Neural cell (in vitro differentiated cells): ENCODE results near the gene CBY1. TPM values are rescaled to one million over a fixed set of nuclear protein-coding genes. Genes with fewer than 3 reads are reported as not detected.

Experiments
- H2AFZ ChIP-seq: fragments of 200-600, 300-800 bp; sonication (generic), shearing (Covaris generic); 2 replicates; pipeline ENCODE4 v1.6.0; 2014; ENCODE audit warnings: low read depth, mild to moderate bottlenecking, antibody characterized with exemption, low read length, moderate library complexity
- H3F3A ChIP-seq: fragments of 200-600 bp; shearing (Covaris generic); 2 replicates; pipeline ENCODE4 v1.6.1; 2016; ENCODE audit warnings: mild to moderate bottlenecking, moderate library complexity, mixed read lengths, antibody characterized with exemption, low read length; ENCODE audit not compliant: insufficient read depth, poor library complexity, severe bottlenecking
- H3K27ac ChIP-seq: fragments of 200-600, 300-800 bp; sonication (generic), shearing (Covaris generic); 2 replicates; pipeline ENCODE4 v1.5.1; 2014; ENCODE audit warnings: mild to moderate bottlenecking, low read length, moderate library complexity
- H3K27me3 ChIP-seq: fragments of 300-800, 200-600 bp; sonication (generic), shearing (Covaris generic); 2 replicates; pipeline ENCODE4 v1.6.0; 2014; ENCODE audit warnings: mild to moderate bottlenecking, low read depth, low read length, moderate library complexity; ENCODE audit not compliant: insufficient read depth
- H3K36me3 ChIP-seq: fragments of 300-800, 200-600 bp; sonication (generic), shearing (Covaris generic); 2 replicates; pipeline ENCODE4 v1.5.1; 2014; ENCODE audit warnings: mild to moderate bottlenecking, antibody characterized with exemption, low read length, moderate library complexity; ENCODE audit not compliant: insufficient read depth
- H3K4me2 ChIP-seq: fragments of 300-800, 200-600 bp; sonication (generic), shearing (Covaris generic); 2 replicates; pipeline ENCODE4 v1.6.0; 2014; ENCODE audit warnings: mild to moderate bottlenecking, low read length
- H3K4me3 ChIP-seq: fragments of 300-800, 200-600 bp; sonication (generic), shearing (Covaris generic); 2 replicates; pipeline ENCODE4 v1.5.1; 2014; ENCODE audit warnings: mild to moderate bottlenecking, low read length, moderate library complexity
- H3K79me2 ChIP-seq: fragments of 200-600 bp; shearing (Covaris generic); replicated peaks from 2 replicates; pipeline ENCODE4 v1.6.0; 2014; ENCODE audit warnings: mild to moderate bottlenecking, low read length, moderate library complexity; ENCODE audit not compliant: insufficient read depth
- H3K9ac ChIP-seq: fragments of 300-800, 200-600 bp; sonication (generic), shearing (Covaris generic); 2 replicates; pipeline ENCODE4 v1.6.1; 2016; ENCODE audit warnings: mild to moderate bottlenecking, low read length, mixed read lengths
- H3K9me2 ChIP-seq: fragments of 200-600 bp; shearing (Covaris generic); 2 replicates; pipeline ENCODE4 v1.6.1; 2016; ENCODE audit warnings: mild to moderate bottlenecking, low read length, mixed read lengths; ENCODE audit not compliant: insufficient read depth
- H3K9me3 ChIP-seq: fragments of 200-600, 300-800 bp; sonication (generic), shearing (Covaris generic); 2 replicates; pipeline ENCODE4 v1.6.1; 2016; ENCODE audit warnings: mild to moderate bottlenecking, mixed run types, low read length, moderate library complexity, mixed read lengths
- H4K20me1 ChIP-seq: fragments of 200-600 bp; shearing (Covaris generic); 2 replicates; pipeline ENCODE4 v1.6.1; 2016; ENCODE audit warnings: mild to moderate bottlenecking, mixed run types; ENCODE audit not compliant: insufficient read depth
- EP300 ChIP-seq: fragments of 450-650 bp; conservative IDR thresholded peaks from 2 replicates; pipeline ENCODE4 v1.6.1; 2014; ENCODE audit warnings: antibody characterized with exemption, mild to moderate bottlenecking, moderate library complexity; ENCODE audit not compliant: poor library complexity, severe bottlenecking
- EZH2 ChIP-seq: fragments of 200-600, 300-800 bp; shearing (Covaris generic), sonication (generic); IDR thresholded peaks from 2 replicates; pipeline ENCODE4 v1.6.1; 2014; ENCODE audit warnings: antibody characterized with exemption, low read length, borderline replicate concordance, mild to moderate bottlenecking; ENCODE audit not compliant: insufficient read depth, poor library complexity, severe bottlenecking
- MXI1 ChIP-seq: fragments of 450-650 bp; conservative IDR thresholded peaks from 2 replicates; pipeline ENCODE4 v1.6.1; 2014; ENCODE audit warnings: antibody characterized with exemption, mild to moderate bottlenecking; ENCODE audit not compliant: poor library complexity, severe bottlenecking
- POLR2AphosphoS5 ChIP-seq: IDR thresholded peaks from 2 replicates; pipeline ENCODE4 v1.6.1; 2012
- RAD21 ChIP-seq: fragments of 450-650 bp; conservative IDR thresholded peaks from 2 replicates; pipeline ENCODE4 v1.6.1; 2014; ENCODE audit warnings: antibody characterized with exemption, mild to moderate bottlenecking, moderate library complexity
- SMC3 ChIP-seq: fragments of 450-650 bp; conservative IDR thresholded peaks from 2 replicates; pipeline ENCODE4 v1.6.1; 2014; ENCODE audit warnings: antibody characterized with exemption, mild to moderate bottlenecking, moderate library complexity; ENCODE audit not compliant: poor library complexity
- TAF1 ChIP-seq: IDR thresholded peaks from 2 replicates; pipeline ENCODE4 v1.6.1; 2012; ENCODE audit warnings: low read depth
- polyA minus RNA-seq: library from RNA; depleted of rRNA, polyadenylated mRNA; stranded (reverse); fragments of >200 nt; gene quantifications from 2 replicates; pipeline ENCODE4 v1.2.3, GENCODE V29; 2014
- polyA plus RNA-seq: library from polyadenylated mRNA; depleted of rRNA; stranded (reverse); fragments of >200 nt; gene quantifications from 2 replicates; pipeline ENCODE4 v1.2.3, GENCODE V29; 2014
- TF ChIP-seq, protein P1 (sequence below): IDR thresholded peaks from 2 replicates; pipeline ENCODE4 v1.6.1; 2012; ENCODE audit warnings: borderline replicate concordance
- TF ChIP-seq, protein P2 (sequence below): fragments of 450-650 bp; IDR thresholded peaks from 2 replicates; pipeline ENCODE4 v1.5.1; 2014; ENCODE audit warnings: antibody characterized with exemption, mild to moderate bottlenecking, moderate library complexity; ENCODE audit not compliant: poor library complexity, severe bottlenecking

The CBY1 gene
- 38.3 and 51.4 TPM in 2 replicates for polyA plus RNA-seq
- polyA minus RNA-seq, result 23.1 and 24.9 TPM in 2 replicates

DNA sequence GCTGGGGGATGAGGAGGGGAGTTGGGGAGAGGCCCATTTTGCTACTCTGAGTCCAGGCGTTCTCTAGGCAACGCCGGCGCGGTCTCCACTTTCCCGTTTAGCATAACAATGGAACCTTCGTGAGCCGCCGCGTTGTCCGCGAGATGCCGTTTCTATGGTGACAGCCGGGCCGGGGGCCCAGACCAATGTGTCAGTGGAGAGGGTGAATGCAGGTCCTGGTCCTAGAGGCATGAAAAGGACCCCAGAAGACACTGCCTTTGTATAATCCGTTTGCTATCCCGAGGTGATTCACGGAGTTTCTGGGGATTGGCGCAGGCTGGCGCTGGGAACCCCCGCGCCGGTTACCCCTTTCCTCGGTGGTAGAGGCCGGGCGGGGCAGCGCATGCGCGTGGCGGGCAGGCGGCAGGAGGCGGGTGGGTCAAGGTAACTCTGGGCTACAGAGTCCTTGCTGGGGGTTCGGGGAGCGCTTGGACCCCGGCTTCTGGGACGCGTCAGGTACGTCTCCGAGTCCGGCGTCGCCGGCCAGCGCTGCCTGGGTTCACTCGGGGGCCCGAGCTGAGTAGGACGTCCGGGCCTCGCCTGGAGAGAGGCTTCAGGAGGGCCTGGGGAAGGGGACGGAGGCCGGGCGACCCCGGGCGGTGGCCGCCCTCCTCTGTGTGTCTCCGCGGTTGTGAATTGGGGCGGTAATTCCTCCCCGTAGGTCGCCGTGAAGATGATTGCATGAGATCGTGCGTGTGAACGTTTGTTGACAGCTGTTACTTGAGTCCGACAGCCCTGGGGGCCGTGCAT, at the start of gene CBY1, which contains the start of gene FAM227A:
CBY1 (plus strand) TSS at position 383 of the 789 bp plus-strand sequence. CDS start 11,417 bp downstream, outside the sequence.
FAM227A (minus strand) TSS at position 137 of the 789 bp plus-strand sequence. CDS start 6,224 bp downstream, outside the sequence.
- H3K27ac ChIP-seq, result peak within 1 kb of the TSS; percentile 98
- peak within 1 kb of the TSS; percentile 97 for H3K9ac ChIP-seq
- no peaks in the 10 kb centered on the region for H3K27me3 ChIP-seq
- TF ChIP-seq EP300, result peak; percentile 66
- no peak for TF ChIP-seq RAD21
- TF ChIP-seq, protein P1, sequence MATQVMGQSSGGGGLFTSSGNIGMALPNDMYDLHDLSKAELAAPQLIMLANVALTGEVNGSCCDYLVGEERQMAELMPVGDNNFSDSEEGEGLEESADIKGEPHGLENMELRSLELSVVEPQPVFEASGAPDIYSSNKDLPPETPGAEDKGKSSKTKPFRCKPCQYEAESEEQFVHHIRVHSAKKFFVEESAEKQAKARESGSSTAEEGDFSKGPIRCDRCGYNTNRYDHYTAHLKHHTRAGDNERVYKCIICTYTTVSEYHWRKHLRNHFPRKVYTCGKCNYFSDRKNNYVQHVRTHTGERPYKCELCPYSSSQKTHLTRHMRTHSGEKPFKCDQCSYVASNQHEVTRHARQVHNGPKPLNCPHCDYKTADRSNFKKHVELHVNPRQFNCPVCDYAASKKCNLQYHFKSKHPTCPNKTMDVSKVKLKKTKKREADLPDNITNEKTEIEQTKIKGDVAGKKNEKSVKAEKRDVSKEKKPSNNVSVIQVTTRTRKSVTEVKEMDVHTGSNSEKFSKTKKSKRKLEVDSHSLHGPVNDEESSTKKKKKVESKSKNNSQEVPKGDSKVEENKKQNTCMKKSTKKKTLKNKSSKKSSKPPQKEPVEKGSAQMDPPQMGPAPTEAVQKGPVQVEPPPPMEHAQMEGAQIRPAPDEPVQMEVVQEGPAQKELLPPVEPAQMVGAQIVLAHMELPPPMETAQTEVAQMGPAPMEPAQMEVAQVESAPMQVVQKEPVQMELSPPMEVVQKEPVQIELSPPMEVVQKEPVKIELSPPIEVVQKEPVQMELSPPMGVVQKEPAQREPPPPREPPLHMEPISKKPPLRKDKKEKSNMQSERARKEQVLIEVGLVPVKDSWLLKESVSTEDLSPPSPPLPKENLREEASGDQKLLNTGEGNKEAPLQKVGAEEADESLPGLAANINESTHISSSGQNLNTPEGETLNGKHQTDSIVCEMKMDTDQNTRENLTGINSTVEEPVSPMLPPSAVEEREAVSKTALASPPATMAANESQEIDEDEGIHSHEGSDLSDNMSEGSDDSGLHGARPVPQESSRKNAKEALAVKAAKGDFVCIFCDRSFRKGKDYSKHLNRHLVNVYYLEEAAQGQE, result no peak
- peak; percentile 89 for TF ChIP-seq MXI1
- peak; percentile 44 for TF ChIP-seq TAF1
- TF ChIP-seq EZH2, result no peak
- no peak for TF ChIP-seq SMC3
- peak; percentile 88 for TF ChIP-seq POLR2AphosphoS5
- TF ChIP-seq, protein P2, sequence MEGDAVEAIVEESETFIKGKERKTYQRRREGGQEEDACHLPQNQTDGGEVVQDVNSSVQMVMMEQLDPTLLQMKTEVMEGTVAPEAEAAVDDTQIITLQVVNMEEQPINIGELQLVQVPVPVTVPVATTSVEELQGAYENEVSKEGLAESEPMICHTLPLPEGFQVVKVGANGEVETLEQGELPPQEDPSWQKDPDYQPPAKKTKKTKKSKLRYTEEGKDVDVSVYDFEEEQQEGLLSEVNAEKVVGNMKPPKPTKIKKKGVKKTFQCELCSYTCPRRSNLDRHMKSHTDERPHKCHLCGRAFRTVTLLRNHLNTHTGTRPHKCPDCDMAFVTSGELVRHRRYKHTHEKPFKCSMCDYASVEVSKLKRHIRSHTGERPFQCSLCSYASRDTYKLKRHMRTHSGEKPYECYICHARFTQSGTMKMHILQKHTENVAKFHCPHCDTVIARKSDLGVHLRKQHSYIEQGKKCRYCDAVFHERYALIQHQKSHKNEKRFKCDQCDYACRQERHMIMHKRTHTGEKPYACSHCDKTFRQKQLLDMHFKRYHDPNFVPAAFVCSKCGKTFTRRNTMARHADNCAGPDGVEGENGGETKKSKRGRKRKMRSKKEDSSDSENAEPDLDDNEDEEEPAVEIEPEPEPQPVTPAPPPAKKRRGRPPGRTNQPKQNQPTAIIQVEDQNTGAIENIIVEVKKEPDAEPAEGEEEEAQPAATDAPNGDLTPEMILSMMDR, result no peak
- H4K20me1 ChIP-seq, result no peaks in the 10 kb centered on the region
- no peaks in the 10 kb centered on the region for H3K36me3 ChIP-seq
- no peaks in the 10 kb centered on the region for H3K9me2 ChIP-seq
- H3K9me3 ChIP-seq, result no peaks in the 10 kb centered on the region
- peak within 1 kb of the TSS; percentile 78 for H3K4me2 ChIP-seq
- peak within 1 kb of the TSS; percentile 62 for H2AFZ ChIP-seq
- H3F3A ChIP-seq, result no peaks in the 10 kb centered on the region
- H3K4me3 ChIP-seq, result peak within 1 kb of the TSS; percentile 80
- H3K79me2 ChIP-seq, result peaks cover 23% of the 10 kb centered on the region

DNA sequence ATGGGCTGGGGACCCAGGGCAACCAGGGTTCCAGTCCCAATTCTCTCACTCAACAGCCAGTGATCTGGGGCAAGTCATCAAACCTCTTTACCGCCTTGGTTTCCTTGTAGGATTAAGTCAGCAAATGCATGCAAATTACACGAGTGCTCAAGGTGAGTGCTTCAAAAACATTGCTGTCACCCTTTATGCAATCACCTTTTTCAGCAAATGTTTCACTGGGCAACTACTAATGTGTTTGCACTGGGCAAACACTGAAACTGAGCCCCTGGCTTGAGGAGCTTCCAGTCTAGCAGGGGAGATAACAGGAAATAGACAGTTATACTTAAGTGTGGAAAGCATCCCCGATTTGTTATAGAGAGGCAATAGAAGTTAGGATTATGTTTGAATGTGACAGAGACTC, 48.8 kb upstream of the CBY1 start:
- no peak overlapping the region for H2AFZ ChIP-seq
- no peaks in the 10 kb centered on the region for H4K20me1 ChIP-seq
- peaks cover 4% of the 10 kb centered on the region for H3K36me3 ChIP-seq
- TF ChIP-seq TAF1 (no peak), EZH2 (no peak), MXI1 (no peak), RAD21 (no peak), POLR2AphosphoS5 (no peak), EP300 (no peak), SMC3 (no peak)
- TF ChIP-seq, protein P1, result no peak
- TF ChIP-seq, protein P2, result no peak
- no peaks in the 10 kb centered on the region for H3K27me3 ChIP-seq
- no peak overlapping the region for H3K4me2 ChIP-seq
- no peaks in the 10 kb centered on the region for H3K9me2 ChIP-seq
- H3K79me2 ChIP-seq, result no peaks in the 10 kb centered on the region
- H3K9ac ChIP-seq, result no peak overlapping the region
- no peaks in the 10 kb centered on the region for H3F3A ChIP-seq
- no peak overlapping the region for H3K27ac ChIP-seq
- H3K4me3 ChIP-seq, result no peak overlapping the region
- no peaks in the 10 kb centered on the region for H3K9me3 ChIP-seq
